ENCODE data around the gene UVSSA.
"Not testable (repeated sequence)": the region's sequence is repeated elsewhere in the genome, so short reads cannot be mapped to it uniquely, and the experiment has no call there.

Gene UVSSA

GRCh38 chr4:1317177-1318045, 29.6 kb upstream of the UVSSA start:
- no peak for DNase-seq

DNA sequence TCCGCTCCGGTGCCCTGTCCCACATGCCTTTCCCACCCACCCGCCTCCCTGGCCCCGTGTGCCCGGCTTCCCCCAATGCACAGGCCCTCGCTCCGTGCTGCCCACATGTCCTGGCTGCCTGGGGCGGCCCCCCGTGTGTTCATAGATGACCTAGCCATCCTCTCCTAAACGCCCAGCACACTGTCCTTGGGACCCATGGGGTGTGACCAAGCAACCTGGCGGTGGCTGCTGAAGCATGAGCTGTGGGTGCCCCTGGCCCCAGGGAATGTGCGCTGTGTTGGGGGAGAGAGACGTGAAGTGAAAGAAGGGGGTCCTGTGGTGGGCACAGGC, 29.0 kb upstream of the UVSSA start:
- no peak for DNase-seq

GRCh38 chr4:1318488-1319213, 28.4 kb upstream of the UVSSA start:
- no peak for DNase-seq

DNA sequence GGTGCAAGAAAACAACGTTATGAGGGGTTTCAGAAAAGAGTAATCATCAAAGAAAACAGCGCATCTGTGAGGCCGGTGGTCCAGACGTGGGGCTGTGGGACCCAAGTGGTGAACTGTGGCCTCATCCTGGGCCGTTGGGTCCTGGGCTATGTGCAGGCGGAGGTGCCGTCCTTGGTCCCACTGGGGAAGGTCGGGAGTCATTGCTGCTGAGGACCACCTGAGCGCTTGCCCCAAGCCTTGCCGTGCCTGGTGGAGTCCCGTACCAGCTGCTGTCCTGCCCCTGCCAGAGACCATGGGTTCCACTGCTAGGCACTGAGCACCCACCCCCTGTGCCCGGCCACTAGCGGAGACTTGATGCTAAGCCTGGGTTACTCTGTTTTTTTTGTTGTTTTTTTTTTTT, 25.5 kb upstream of the UVSSA start:
- DNase-seq, result no peak

DNA sequence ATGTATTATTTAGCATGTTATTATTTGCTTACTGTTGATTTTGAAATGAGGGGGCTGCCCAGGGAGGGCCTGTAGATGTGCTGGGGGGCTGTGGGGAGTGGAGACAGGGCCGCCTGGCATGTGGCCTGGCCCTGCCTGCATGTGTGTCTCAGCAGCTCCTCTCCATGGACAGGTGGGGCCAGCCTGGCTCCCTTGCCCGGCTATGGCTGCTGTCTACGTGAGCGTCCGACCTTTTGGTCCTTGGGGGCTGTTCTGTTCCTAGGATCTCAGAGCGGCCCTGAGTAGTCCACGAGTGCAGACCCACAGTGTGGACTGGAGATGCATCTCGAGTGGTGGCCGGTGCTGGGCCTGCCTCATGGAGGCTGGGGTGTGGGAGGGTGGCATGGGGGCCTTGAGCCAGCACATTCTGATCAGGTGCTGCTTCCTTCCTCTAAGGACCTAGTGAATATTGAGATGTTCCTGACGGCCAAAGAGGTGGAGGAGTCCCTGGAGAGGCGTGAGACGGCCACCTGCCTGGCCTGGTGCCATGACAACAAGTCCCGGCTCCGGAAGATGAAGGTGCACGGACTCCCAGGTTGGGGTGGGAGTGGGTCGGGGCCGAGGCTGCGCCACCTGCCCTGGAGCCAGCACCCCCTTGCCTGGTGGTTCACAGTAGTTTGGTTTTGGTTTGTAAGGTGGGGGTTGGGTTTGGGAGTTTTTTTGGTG, 24.9 kb upstream of the UVSSA start:
- no peak for DNase-seq

GRCh38 chr4:1323280-1323634, 23.8 kb upstream of the UVSSA start:
- no peak for DNase-seq

- DNase-seq, result no peak
Measured at GRCh38 chr4:1323635-1324442, 23.2 kb upstream of the UVSSA start.

GRCh38 chr4:1324443-1325175, 22.4 kb upstream of the UVSSA start:
- not testable (repeated sequence) for DNase-seq

- DNase-seq, result no peak
Measured at GRCh38 chr4:1325176-1325480, 21.9 kb upstream of the UVSSA start.

GRCh38 chr4:1325681-1326635, 21.1 kb upstream of the UVSSA start:
- DNase-seq, result no peak

GRCh38 chr4:1326751-1327525, 20.1 kb upstream of the UVSSA start:
- DNase-seq, result no peak

GRCh38 chr4:1327526-1328266, 19.3 kb upstream of the UVSSA start:
- DNase-seq, result no peak

DNA sequence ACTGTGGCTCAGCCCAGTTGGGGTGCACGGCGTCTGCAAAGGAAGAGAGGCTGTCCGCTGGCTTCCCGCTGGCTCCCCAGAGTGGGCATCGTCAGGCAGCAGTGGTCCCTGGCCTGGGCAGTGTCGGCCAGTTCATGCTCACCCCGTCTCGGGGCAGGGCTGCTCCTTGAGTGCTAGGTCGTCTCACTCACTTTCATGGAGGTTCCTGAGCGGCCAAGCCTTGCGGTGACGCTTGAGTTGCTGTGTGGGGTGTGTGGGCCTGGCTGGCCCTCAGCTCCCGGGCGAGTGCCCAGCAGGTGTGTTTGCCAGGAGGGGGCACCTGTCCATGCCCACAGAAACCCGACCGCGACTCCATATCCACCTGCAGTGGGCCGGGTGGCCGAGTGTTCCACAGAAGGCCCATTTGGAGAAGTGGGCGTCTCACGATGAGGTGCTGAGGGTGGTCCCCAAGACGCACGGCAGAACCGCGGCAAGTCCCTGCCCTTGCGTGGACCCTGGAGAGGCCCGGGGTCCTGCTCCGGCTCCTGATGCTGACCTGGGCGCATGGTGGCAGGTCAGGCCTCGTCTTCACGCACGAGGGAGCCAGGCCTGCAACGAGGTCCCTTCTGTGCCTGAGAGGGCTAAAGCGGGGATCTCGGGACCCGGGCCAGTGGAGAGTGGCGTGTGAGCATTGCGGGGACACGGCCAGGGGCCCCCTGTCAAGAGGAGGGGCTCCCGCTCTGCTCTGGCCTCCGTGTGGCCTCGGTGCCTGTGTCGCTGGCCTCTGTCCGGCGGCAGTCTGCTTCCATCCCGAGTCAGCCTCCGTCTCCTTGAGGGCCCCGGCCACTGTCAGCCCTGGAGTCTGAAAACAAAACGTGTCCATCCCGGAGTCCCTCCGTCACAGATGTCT, 18.5 kb upstream of the UVSSA start:
- no peak for DNase-seq

DNA sequence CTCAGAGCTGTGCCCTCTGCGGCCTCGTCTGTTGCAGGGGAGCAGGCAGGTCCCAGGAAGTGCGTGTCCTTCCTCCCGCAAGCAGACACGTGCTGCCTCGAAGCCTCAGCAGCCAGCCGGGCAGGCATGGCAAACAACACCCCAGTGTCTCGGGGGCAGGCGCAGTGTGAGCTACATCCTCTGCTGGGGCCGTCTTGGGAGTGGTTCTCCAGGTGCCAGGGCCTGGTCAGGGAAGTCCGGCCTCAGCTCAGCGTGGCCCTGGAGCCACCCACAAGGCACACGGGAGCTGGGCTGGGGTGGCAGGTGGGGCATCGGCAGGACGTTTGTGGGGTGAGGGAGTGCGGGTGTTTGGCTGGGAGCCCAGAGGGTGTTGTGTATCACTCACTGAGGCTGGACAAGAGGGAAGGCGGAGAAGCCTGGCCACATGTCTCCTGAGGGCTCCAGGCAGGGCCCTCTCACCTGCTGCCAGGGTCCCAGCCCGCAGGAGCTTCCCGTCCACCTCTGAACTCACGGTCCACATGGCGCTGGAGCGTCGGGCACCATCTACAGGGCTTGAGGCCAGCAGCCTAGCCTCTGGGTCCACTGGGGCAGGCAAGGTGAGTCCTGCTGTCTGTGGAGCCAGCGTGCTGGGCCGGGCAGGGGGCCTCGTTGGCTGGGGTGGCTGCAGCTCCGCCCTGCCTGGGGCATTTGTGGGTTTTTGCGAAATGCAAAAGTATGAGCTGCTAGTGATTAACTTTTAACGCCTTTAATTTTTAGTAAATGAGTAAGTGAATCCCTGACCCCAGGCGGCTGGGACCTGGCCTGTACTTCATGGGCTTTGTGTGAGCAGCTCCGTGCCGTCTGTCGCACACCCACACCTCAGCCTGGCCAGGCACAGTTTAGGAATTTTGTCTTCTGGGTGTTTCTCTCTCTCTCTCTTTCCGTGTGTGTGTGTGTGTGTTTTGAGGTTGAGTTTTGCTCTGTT, 17.3 kb upstream of the UVSSA start:
- DNase-seq, result no peak

GRCh38 chr4:1330761-1331590, 16.0 kb upstream of the UVSSA start:
- DNase-seq, result no peak

DNA sequence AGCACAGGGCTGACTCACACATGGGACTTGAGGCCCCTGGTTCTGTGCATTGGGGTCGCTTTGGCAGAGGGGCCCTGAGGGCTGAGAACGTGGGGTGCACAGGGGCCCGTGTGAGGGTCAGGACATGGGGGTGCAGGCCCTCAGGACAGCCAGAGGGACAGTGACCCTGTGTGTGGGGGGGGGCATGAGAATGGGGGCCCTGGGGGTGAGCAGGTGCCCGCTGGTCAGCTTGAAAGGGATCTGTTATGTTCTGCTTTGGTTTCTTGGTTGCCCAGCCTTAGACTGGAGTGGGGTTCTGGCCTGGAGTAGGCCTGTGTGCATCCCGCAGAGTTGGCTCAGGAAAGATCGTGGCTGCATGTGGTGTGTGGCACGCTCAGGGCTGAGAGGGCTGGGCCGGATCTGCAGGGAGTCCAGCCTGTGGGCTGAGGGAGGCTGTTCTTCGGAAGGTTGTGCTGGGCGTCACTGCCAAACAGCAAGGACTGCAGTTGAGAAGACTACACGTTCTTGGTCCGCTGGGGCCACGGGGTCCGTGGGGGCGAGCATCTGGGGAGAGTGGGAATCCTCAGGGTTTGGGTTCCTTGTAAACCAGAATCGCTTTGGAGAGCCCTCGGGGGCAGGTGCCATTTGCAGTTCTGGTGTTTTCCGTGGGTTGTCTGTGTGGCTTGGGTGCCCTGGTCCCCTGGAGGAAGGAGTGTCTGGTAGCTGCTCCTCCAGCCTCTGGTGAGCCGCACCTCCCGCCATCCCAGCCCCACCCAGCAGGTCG, 15.2 kb upstream of the UVSSA start:
- no peak for DNase-seq

All from NCI-H1092 (cell line).